DMS114 treated with DMSO at 0.1 percent for 48 hours (cell line): ENCODE results near the gene NCDN.

Experiments
- DNase-seq: peaks from one replicate; lab custom pipeline; 2025; ENCODE audit not compliant: unreplicated experiment; lab: John Stamatoyannopoulos, UW

Gene NCDN

DNA sequence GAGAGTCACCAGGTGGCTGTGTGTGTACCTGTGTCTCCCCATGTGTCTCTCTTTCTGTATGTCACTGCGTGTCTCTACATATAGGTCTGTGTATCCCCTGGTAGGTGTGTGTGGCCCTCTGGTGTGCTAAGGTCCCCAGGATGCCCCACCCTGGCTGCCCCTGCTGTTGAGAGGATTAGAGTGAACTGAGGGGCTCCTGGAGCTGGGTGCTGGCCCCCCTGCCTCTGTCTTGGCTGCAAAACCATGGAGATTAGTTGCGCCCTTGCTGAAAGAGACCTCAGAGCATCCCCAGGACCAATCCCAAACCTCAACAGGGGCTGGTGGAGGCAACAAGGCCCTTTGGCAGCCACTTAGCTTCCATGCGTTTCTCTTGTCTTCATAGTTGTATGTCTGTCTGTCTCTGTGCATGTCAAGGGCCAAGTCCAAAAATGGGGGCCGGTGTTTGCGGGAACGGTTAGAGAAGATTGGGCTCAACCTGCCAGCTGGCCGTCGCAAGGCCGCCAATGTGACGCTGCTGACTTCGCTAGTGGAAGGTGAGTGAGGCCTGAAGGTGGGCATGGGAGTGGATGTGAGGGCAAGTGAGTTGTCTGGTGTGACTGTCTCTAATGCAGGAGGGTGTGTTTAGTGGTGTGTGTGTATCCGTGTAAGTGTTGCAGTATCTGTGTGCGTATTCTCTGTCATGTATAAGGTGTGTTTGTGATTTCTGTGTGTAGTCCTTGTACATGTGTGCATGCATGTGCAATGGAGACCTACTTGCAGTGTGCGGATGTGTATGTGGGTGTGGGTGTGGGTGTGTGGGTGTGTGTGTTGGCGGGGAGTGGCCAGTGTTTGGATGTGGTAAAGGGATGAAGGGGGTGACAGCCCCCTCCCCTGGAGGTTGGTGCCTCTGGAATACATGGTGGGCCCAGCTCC lies 32.2 kb downstream of the NCDN start:
- DNase-seq = no peak

GRCh38 chr1:35590476-35591040 lies 33.0 kb downstream of the NCDN start:
- no peak for DNase-seq

DNA sequence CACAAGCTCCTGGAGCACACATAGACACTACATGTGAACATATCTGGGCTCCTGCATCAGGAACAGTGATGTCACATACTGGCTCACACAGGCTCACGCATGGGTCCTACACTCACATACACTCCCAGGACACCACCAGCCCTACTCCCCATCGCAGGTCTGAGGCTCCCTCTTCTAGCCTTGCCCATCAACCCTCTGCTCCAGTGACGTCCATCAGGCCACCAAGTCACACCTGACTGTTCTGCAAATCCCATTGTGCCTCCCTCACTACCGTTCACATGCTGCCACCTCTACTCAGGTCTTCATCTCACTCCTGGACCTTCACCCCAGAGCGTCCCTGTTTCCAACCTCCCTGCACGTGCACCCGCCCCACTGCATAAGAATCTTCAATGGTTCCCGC lies 33.6 kb downstream of the NCDN start:
- DNase-seq = no peak

GRCh38 chr1:35592991-35593769 lies 35.6 kb downstream of the NCDN start:
- DNase-seq = no peak

GRCh38 chr1:35594005-35594760 lies 36.6 kb downstream of the NCDN start:
- no peak for DNase-seq

- no peak for DNase-seq
Observed at GRCh38 chr1:35595684-35596083, 38.1 kb downstream of the NCDN start.

- no peak for DNase-seq
Observed at GRCh38 chr1:35597870-35598269, 40.3 kb downstream of the NCDN start.

DNA sequence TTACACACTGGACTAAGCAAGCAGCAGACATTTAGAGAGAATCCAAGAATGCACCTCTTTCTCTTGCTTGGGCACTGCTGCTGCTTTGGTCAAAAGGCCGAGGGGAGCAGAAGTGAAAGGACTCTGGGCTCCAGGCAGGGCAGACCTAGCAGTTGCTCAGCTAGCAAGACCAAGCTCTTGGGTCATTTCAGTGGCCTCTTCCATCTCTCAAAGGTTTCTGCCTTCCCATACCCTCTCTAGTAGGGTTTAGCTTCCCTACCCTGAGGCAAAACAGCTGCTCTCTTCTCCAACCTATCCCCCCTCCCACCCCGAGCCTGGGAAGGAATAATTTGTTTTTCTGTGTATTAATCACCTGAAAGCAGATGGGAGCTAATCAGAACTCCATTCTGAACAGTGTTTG lies 41.3 kb downstream of the NCDN start:
- no peak for DNase-seq

GRCh38 chr1:35599411-35599810 lies 41.8 kb downstream of the NCDN start:
- DNase-seq = no peak

DNA sequence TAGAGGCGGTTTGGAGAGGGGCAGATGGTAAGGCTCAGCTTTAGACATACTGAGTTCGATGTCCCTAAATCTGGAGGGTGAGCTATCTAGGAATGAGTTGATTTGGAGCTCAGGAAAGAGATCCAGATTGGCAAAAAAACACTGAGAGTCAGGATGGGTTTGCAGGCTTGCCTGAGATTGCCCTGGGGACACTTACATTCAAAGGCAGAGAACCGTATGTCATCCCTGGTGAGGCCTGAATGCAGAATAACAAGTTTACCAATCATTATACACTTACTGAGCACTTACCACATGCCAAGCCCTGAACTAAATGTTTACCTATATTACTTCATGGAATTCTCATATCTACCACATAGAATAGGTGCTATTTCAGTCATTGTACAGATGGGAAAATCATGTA lies 43.0 kb downstream of the NCDN start:
- DNase-seq = no peak

DNA sequence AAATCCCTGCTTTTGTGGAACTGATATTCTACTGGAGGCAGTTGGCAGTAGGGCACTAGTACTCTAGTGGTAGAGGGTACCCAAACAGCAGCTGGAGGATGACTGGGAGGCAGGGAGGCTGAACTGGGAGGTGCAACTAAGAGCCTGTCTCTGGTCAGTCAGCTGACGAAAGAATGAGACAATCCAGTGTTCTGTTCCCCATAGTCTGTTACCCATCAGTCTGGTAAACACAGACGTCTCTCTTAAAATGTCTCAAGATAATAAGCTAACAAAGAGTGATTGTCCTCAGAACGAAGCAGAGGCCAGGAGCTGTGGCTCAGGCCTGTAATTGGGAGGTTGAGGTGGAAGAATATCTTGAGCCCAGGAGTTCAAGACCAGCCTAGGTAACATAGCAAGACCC lies 45.9 kb downstream of the NCDN start:
- no peak for DNase-seq

- DNase-seq = no peak
Observed at GRCh38 chr1:35603941-35604340, 46.3 kb downstream of the NCDN start.

DNA sequence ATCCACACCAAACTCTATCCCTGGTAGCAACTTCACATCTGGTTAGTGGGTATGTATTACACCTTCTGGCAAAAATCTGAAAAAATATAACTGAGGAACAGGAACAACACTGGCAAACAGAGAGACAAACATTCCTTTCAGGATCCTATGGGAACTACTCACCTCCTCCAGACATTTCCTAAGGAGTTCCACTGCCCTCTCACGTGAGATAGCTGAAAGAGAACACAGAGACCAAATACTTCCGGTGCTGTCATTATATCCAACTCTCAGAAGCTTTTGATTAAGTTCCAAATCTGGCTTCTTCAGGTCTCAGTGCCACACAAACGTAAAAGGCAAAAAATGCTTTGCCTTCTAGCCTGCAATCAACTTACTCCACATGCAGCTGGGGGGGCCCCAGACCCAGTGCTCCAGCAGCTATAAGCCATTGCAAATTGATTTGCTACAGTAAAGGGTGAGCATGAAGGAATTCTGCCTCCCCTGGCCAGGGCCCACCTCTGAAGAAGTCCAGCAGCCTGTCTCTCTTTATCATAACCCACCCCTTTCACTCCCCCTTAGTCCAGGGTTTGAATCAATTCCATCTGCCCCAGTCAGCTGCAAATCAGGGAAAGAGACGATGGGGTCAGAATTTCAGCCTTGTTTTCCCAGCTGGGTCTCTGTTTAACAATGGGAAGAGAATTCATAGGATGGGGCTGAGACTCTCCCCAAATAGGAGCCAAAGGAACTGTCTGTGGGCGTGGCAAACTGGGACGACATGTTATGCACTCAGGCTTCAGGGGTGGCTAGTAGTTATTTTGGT lies 47.7 kb downstream of the NCDN start:
- DNase-seq = no peak

DNA sequence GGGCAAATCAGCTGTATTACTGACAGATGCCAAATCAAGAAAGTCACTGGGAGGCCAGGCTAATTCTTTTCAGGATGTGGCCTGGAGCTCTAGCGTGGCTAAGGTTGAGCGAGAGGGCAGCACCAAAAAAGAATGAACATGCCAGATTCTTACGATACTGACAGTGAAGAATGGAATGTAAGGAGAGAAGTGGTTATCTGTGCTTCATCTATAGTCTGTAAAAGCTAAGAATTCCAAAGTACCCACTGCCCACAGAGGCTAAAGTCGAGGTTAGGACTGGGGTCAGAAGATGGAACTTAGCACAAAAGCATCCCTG lies 48.2 kb downstream of the NCDN start:
- DNase-seq = no peak

DNA sequence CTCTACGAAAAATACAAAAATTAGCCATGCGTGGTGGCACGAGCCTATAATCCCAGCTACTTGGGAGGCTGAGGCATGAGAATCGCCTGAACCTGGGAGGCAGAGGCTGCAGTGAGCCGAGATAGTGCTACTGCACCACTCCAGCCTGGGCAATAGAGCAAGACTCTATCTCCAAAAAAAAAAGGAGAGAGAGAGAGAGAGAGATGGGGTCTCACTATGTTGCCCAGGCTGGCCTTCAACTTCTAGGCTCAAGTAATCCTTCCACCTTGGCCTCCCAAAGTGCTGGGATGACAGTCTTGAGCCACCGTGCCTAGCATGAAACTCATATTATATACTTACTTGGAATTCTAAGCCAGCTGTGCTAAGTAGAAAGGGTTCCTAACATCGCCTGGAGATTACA lies 54.1 kb downstream of the NCDN start:
- no peak for DNase-seq

DNA sequence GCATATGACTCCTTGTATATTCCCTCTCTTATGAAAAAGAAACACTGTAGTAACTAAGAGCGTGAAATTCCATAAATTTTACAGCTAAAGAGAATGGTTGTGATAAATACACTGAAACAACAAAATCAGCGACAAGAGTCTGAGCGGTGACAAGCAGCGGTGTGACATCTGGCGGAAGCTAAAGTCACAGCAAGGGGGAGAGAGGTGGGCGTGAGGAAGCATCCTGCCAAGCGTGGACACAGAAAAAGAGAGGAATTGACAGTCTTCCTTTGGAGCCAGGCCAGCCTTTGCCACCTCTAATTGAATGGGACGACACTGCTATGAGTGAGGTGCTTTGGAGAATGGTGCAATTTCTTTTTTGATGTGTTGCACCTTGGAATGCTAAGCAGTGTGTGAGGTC lies 57.8 kb downstream of the NCDN start:
- DNase-seq = no peak
